Breast epithelium (tissue), 4 donors: ENCODE data around the gene LCN10. TPM values are rescaled to one million over a fixed set of nuclear protein-coding genes. Genes with fewer than 3 reads are reported as not detected.

Experiments
- DNase-seq, 2 donors: peaks; one replicate each; pipeline ENCODE4 v3.0.0-alpha.2; 2019; ENCODE audit warnings: low spot score in 2 of 2
- H3K27ac ChIP-seq, 2 donors: fragments of 200-600 bp; sonication (generic) in 1 of 2; one replicate each; pipeline ENCODE4 v1.5.1; 2016 to 2019; ENCODE audit warnings: mild to moderate bottlenecking in 1 of 2
- H3K27me3 ChIP-seq, 2 donors: fragments of 200-600 bp; sonication (generic) in 1 of 2; one replicate each; pipeline versions ENCODE4 v1.5.1 to v1.6.0; 2017 to 2019; ENCODE audit warnings: control low read depth in 1 of 2, mild to moderate bottlenecking in 1 of 2
- H3K36me3 ChIP-seq: fragments of 200-600 bp; one replicate; pipeline ENCODE4 v1.5.1; 2019
- H3K4me1 ChIP-seq, 2 donors: fragments of 200-600 bp; sonication (generic); one replicate each; pipeline ENCODE4 v1.5.1; 2016 to 2019; ENCODE audit warnings: control low read depth in 1 of 2
- H3K4me3 ChIP-seq, 3 donors: fragments of 200-600 bp; sonication (generic); 1 replicate in 2 of 3; 2 replicates in 1 of 3; pipeline ENCODE4 v1.5.1; 2016 to 2019; ENCODE audit warnings: mild to moderate bottlenecking in 3 of 3, moderate library complexity in 2 of 3
- H3K9me3 ChIP-seq, 2 donors: fragments of 200-600 bp; sonication (generic) in 1 of 2; one replicate each; pipeline ENCODE4 v1.5.1; 2016 to 2019; ENCODE audit warnings: control low read depth in 1 of 2
- POLR2A ChIP-seq: fragments of 450-650 bp; IDR thresholded peaks from one replicate; pipeline ENCODE4 v1.6.1; 2016; ENCODE audit warnings: antibody characterized with exemption, mild to moderate bottlenecking, moderate library complexity
- POLR2AphosphoS5 ChIP-seq, 3 donors: sonication (generic); formaldehyde crosslinking; IDR thresholded peaks; one replicate each; pipeline ENCODE4 v1.6.1; 2017; ENCODE audit warnings: antibody characterized with exemption in 3 of 3
- intact Hi-C: fragments of 100-400 bp; cut with DNase I; formaldehyde crosslinking; loops from one replicate; pipeline ENCODE4 v1.15.1; 2023; ENCODE audit warnings: low total_unique reads
- total RNA-seq, 3 donors: library from RNA; depleted of rRNA; stranded (reverse); fragments of >200 nt; gene quantifications; one replicate each; pipeline ENCODE4 v1.1.0, GENCODE V29; 2016
- TF ChIP-seq, protein P1 (sequence below), 3 donors: fragments of 450-650 bp; IDR thresholded peaks; one replicate each; pipeline ENCODE4 v1.5.1; 2016 to 2017; ENCODE audit warnings: antibody characterized with exemption in 3 of 3, mild to moderate bottlenecking in 3 of 3, moderate library complexity in 3 of 3

Gene LCN10
- total RNA-seq, 3 donors from 2014 or later, result 0.73 to 6.9 (median 6.7) TPM

DNA sequence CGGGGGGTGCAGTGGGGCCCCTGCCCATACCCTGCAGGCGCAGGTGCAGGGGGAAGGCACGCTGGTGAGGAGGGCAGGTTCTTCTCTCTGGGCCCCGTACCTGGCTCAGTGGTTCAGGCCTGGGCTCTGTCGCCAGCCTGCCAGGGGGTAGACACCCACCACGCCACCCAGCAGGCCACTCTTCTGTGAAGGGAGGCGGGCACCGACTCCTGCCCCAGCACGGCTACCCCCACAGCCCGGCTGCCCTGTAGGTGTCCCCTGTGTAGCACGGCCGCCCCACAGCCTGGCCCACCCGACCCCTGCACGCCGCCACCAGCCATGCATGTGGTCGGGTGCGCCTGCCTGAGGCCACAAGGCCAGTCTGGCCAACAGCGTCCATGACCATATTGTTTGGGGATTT, 3.9 kb upstream of the LCN10 start:
- peaks cover 1 to 2% of the 10 kb centered on the region in 2 donors for H3K4me1 ChIP-seq
- H3K36me3 ChIP-seq, result no peaks in the 10 kb centered on the region
- peaks cover 2 to 30% of the 10 kb centered on the region in 2 donors for H3K27me3 ChIP-seq
- no peak overlapping the region for H3K4me3 ChIP-seq
- H3K27ac ChIP-seq, result no peak overlapping the region
- peaks cover 0 to 6% of the 10 kb centered on the region in 2 donors for H3K9me3 ChIP-seq
- intact Hi-C loops, result no loop called here
- TF ChIP-seq, protein P1, sequence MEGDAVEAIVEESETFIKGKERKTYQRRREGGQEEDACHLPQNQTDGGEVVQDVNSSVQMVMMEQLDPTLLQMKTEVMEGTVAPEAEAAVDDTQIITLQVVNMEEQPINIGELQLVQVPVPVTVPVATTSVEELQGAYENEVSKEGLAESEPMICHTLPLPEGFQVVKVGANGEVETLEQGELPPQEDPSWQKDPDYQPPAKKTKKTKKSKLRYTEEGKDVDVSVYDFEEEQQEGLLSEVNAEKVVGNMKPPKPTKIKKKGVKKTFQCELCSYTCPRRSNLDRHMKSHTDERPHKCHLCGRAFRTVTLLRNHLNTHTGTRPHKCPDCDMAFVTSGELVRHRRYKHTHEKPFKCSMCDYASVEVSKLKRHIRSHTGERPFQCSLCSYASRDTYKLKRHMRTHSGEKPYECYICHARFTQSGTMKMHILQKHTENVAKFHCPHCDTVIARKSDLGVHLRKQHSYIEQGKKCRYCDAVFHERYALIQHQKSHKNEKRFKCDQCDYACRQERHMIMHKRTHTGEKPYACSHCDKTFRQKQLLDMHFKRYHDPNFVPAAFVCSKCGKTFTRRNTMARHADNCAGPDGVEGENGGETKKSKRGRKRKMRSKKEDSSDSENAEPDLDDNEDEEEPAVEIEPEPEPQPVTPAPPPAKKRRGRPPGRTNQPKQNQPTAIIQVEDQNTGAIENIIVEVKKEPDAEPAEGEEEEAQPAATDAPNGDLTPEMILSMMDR (IDR thresholded peaks at IDR 0.05), result no peak
- no peak for TF ChIP-seq POLR2A
- no peak for TF ChIP-seq POLR2AphosphoS5 (IDR thresholded peaks at IDR 0.05)
- no peak for DNase-seq

DNA sequence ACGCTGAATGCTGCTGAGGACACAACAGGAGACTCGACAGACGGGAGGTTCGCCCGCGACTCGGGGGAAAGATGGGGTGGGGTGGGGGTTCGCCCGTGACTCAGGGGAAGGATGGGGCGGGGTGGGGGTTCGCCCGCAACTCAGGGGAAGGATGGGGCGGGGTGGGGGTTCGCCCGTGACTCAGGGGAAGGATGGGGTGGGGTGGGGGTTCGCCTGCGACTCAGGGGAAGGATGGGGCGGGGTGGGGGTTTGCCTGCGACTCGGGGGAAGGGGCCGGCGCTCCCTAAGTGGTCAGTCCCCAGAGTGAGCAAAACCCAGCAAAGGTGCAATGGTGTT, 3.4 kb upstream of the LCN10 start:
- no peak for TF ChIP-seq POLR2A
- TF ChIP-seq, protein P1 (IDR thresholded peaks at IDR 0.05), result no peak
- no peak for TF ChIP-seq POLR2AphosphoS5 (IDR thresholded peaks at IDR 0.05)
- H3K27me3 ChIP-seq, result peaks cover 2 to 35% of the 10 kb centered on the region in 2 donors
- no peak overlapping the region for H3K27ac ChIP-seq
- intact Hi-C loops, result no loop called here
- peaks cover 6 to 7% of the 10 kb centered on the region in 2 donors for H3K4me1 ChIP-seq
- no peak overlapping the region for H3K4me3 ChIP-seq
- H3K36me3 ChIP-seq, result no peaks in the 10 kb centered on the region
- H3K9me3 ChIP-seq, result peaks cover 0 to under 1% of the 10 kb centered on the region in 2 donors
- no peak for DNase-seq

DNA sequence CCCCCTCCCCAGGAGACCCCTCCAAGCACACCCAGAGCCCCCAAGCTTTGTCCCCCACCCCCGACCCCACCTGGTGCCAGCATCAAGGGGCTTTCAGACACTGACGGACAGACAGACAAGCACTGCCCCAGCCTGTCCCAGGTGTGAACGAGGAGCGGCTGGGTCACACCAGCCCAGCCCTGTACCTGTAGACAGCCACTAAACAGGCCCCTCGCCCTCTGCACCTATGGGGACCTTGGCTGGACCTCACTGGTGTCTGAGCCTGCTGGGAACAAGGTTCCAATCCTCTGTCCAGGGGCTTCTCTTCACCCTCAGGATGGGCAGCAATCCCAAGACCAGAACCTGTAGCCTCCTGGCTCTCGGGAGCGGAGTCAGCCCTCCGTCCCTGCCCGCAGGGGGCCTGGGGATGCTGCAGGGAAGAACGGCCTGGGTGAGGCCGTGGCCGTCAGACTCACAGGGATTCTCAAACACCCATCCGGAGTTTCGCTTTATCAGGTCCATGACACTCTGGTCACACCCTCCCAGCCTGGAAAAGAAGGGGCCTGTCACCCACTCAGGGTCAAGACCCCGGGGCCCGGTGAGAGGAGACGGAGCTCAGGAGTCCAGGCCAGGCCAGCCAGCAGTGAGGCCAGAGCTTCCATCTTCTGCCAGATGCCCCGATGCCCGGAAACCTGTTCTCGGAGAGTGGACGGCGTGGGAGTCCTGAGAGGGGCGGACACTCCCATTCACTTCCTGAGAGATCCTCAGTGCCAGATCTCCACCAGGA, 2.8 kb upstream of the LCN10 start:
- Histone ChIP-seq H3K4me1 (peaks cover 8 to 11% of the 10 kb centered on the region in 2 donors), H3K27ac (no peak overlapping the region)

DNA sequence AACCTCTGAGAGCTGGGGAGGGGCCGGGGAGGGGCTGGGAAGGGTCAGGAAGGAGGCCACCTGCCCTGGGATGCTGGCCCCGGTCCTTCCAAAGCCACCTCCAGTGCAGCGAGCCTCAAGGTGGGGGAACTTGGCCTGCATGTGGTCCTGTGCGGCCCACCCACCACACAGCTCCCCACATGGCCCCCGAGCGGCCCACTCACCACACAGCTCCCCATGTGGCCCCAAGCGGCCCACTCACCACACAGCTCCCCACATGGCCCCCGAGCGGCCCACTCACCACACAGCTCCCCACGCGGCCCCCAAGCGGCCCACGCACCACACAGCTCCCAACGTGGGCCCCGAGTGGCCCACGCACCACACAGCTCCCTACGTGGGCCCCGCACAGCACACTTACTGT, 2.0 kb upstream of the LCN10 start:
- Histone ChIP-seq H3K9me3 (no peaks in the 10 kb centered on the region), H3K27ac (no peak overlapping the region), H3K4me3 (peak overlapping the region in 2 of 3 donors; percentile 3 to 20), H3K36me3 (no peaks in the 10 kb centered on the region), H3K27me3 (peaks cover 2 to 49% of the 10 kb centered on the region in 2 donors), H3K4me1 (peaks cover 8 to 11% of the 10 kb centered on the region in 2 donors)
- intact Hi-C loops, result no loop called here
- DNase-seq, result no peak
- TF ChIP-seq, protein P1 (IDR thresholded peaks at IDR 0.05), result no peak
- no peak for TF ChIP-seq POLR2AphosphoS5 (IDR thresholded peaks at IDR 0.05)
- TF ChIP-seq POLR2A, result no peak

More for the DNA sequence above, 2.8 kb upstream of the LCN10 start:
- intact Hi-C loops, result no loop called here
- TF ChIP-seq, protein P1 (IDR thresholded peaks at IDR 0.05), result no peak
- TF ChIP-seq POLR2A (no peak), POLR2AphosphoS5 (IDR thresholded peaks at IDR 0.05) (no peak)
- no peaks in the 10 kb centered on the region for H3K9me3 ChIP-seq
- H3K4me3 ChIP-seq, result peak overlapping the region in 2 of 3 donors; percentile 20 to 46
- H3K27me3 ChIP-seq, result peaks cover 2 to 41% of the 10 kb centered on the region in 2 donors
- no peaks in the 10 kb centered on the region for H3K36me3 ChIP-seq
- DNase-seq, result no peak

DNA sequence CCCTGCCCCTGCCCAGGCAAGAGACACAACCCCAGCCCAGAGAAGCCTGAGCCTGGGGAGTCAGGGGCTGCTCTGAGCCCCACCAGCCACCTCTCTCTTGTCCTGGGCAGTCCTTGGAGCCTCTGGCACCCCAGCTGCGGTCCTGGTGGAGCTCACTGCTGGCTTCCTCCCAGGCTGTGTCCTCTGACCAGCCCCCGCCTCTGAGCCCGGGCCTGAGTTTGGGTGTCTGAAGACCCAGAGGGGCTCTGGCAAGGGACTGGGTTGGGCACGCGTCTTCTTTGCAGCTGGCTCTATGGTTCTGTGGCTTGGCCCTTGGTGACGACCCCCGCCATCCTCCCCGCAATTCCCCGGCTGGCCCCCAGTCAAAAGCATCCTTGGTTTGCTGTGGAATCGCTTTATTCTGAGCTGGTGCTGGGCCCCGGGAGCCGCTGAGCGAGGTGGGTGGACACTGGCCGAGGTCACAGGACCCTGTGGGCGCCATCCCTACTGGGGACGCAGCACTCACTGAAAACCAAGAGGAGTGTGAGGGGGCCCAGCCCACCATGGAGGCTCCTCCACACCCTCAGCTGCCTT, 985 bp upstream of the LCN10 start:
- H3K9me3 ChIP-seq, result no peaks in the 10 kb centered on the region
- peaks cover 2 to 58% of the 10 kb centered on the region in 2 donors for H3K27me3 ChIP-seq
- DNase-seq, result no peak
- no peak overlapping the region for H3K4me3 ChIP-seq
- no peak for TF ChIP-seq POLR2A
- TF ChIP-seq, protein P1 (IDR thresholded peaks at IDR 0.05), result no peak
- peaks cover 8 to 11% of the 10 kb centered on the region in 2 donors for H3K4me1 ChIP-seq
- no peaks in the 10 kb centered on the region for H3K36me3 ChIP-seq
- no peak overlapping the region for H3K27ac ChIP-seq
- intact Hi-C loops, result no loop called here
